ENCODE data around the gene TBC1D16.

The TBC1D16 gene

DNA sequence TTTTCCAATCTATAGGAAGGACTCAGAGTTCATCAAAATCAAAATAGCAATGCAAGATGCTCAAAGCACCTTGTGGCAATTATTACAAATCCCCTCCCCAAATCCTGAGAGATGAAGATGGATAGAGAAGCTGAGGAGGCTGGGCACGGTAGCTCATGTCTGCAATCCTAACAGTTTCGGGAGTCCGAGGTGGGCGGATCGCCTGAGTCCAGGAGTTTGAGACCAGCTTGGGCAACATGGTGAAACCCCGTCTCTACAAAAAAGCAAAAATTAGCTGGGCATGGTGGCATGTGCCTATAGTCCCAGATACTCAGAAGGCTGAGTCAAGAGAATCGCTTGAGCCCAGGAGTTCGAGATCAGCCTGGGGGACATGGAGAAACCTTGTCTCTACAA, 8.6 kb downstream of the TBC1D16 start:
- in situ Hi-C loops (cut with HindIII; ENCODE audit: low sequenced_read_pairs), result no loop called here

GRCh38 chr17:80026359-80027042, 9.2 kb downstream of the TBC1D16 start:
- in situ Hi-C loops (cut with HindIII; ENCODE audit: low sequenced_read_pairs), result no loop called here

- in situ Hi-C loops (cut with HindIII; ENCODE audit: low sequenced_read_pairs), result no loop called here
Observed at GRCh38 chr17:80025796-80026195, 9.9 kb downstream of the TBC1D16 start.

DNA sequence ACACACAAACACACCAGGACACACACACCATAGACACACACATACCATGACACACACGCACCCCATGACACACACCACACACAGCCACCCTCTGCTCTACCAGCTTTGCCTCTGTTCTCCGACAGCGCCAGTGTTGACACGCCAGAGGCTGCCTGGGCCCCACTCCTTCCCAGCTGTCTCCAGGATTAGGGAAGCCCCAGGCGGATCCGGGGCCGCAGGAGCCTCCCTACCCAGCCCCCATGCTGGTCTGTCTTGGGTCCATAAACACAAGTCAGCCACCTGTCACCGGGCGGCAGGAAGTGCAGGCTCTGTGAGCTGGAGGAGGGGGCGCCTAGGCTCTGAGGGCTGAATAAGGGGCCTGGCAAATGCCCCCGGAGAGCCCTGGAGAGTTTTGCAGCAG, 10.5 kb downstream of the TBC1D16 start:
- in situ Hi-C loops (cut with HindIII; ENCODE audit: low sequenced_read_pairs), result no loop called here

DNA sequence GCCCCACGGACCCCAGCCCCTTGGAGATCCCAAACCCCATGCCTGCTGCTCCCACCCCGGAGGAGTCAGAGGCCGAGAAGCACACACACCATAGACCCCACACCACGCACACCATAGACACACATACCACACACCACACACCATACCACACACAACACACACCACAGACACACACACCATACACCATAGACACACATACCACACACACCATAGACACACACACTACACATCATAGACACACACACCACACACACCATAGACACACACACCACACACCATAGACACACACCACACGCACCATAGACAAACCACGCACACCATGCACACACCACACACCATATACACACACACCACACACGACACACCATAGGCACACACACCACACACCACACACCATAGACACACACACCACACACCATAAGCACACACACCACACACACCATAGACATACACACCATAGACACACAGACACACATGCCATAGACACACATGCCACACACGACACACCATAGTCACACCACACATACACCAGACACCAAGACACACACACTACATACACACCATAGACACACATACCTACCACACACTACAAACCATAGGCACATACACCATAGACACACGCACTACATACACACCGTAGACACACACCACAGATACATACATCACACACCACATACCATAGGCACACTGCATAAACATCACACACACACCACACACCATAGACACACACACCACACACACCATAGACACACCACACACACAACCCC, 11.3 kb downstream of the TBC1D16 start:
- in situ Hi-C loops (cut with HindIII; ENCODE audit: low sequenced_read_pairs), result no loop called here

GRCh38 chr17:80023481-80024205, 12.0 kb downstream of the TBC1D16 start:
- in situ Hi-C loops (cut with HindIII; ENCODE audit: low sequenced_read_pairs), result no loop called here

DNA sequence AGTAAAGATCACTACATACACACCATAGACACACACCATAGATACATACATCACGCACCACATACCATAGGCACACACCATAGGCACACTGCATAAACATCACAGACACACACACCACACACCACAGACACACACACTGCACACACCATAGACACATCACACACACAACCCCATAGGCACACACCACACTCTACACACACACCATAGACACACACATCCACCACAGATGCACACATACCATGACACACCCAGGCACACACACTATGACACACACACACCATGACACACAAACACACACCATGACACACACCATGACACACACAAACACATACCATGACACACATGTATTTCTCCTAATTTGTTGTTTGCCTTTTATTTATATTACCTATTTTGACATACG, 14.1 kb downstream of the TBC1D16 start:
- in situ Hi-C loops (cut with HindIII; ENCODE audit: low sequenced_read_pairs), result no loop called here

DNA sequence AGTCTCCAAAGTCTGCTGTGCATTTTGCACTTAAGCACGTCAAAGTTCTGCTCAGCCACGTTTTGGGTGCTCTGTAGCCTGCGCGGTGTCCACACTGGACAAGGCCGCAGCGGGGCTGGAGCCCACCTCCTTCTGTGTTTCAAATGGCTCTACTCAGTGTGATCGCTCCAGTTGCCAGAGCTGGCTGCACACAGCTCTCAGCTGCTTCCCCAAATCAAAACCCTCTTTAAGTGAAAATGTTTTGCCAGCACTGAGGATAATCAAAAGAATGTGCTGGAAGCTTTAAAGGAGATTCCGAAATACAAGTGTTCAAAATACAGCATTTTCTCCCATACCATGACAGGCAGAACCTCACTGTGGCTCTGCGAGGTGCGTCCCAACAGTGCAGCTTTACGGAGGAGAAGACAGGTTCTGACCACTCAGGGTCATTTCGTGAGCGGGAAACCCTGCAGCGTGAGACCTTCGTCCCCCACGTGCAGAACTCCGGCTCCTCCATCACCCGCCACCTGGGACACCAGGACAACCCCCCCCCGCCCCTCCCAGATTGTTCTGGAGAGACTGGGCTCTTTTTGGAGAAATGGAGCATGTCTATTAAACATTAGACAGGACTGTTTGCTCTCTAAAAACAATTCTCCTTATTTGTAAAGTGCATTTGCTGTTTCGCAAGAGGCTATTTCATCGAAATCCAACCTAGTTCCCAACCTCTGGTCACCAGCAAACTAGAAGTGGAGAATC, 16.6 kb downstream of the TBC1D16 start:
- in situ Hi-C loops (cut with HindIII; ENCODE audit: low sequenced_read_pairs), result no loop called here

GRCh38 chr17:80017226-80018010, 18.3 kb downstream of the TBC1D16 start:
- in situ Hi-C loops (cut with HindIII; ENCODE audit: low sequenced_read_pairs), result no loop called here

DNA sequence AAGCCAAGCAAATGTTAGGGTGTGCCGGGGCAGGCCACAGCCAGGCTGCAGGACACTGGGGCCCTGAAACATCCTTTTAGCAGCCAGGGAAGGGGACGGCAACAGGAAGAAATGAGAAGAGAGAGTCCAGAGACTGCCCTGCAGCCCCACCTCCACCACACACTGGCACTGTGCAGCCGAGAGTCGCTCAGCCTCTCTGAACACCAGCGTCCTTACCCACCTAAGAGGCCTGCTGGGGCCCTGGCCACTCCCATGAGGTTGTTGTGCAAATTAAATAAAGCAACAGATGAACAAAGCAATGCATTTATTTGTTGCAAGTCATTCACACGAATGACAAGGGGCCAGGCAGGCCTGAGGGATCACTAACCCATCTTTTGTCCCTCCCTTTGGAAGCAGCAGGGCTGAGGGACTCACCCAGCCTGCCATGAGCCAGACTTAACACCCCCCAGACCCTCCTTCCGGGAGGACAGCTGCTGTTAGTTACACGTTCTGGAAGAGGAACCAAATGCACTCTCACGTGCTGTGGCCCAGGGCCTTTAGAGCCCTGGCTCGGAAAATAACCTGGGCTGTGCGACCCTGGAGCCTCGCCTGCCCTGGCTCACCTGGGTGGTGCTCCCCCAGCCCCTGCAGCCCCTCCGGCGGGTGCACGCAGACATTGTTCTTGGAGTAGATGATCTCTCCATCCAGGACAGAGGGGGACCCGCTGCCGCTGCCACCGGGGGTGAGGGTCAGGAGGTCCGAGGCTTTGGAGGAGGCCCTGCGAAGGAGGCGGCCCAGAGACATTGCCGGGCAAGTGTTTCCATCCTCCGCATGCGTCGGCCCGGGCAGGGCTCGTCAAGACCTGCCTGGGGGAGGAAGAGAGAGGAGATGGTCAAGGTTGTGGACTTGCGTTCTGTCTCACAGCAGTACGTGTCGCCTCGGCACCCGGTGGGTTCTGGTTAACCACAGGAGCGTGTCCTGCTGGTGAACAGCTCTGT, 22.6 kb downstream of the TBC1D16 start:
- in situ Hi-C loops (cut with HindIII; ENCODE audit: low sequenced_read_pairs), result no loop called here

GRCh38 chr17:80011989-80012555, 23.6 kb downstream of the TBC1D16 start:
- in situ Hi-C loops (cut with HindIII; ENCODE audit: low sequenced_read_pairs), result no loop called here

- in situ Hi-C loops (cut with HindIII; ENCODE audit: low sequenced_read_pairs), result no loop called here
Observed at GRCh38 chr17:80010283-80010858, 25.3 kb downstream of the TBC1D16 start.

- in situ Hi-C loops (cut with HindIII; ENCODE audit: low sequenced_read_pairs), result no loop called here
Observed at GRCh38 chr17:80009391-80010282, 26.0 kb downstream of the TBC1D16 start.

- in situ Hi-C loops (cut with HindIII; ENCODE audit: low sequenced_read_pairs), result no loop called here
Observed at GRCh38 chr17:80008848-80009247, 26.8 kb downstream of the TBC1D16 start.

DNA sequence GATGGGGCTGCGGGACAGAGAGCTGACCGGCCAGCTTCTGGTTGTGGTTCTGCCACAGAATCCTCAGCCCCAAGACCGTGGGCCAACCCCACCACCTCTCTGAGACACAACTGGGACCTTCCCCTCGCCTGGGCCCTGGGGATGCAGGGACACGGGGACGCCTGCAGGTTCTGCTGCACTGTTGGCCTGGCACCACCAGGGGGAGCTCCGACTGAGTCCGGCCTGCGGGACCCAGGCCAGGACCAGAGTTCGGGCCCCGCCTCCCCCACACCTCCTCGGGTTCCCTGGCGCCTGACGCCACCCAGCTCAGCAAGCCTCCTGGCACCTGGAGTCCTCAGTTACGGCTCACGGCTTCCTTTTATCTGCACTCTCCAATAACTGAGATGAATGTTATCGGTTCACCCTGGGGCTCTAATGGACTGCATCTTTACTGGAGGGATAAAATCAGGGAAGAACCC, 27.3 kb downstream of the TBC1D16 start:
- in situ Hi-C loops (cut with HindIII; ENCODE audit: low sequenced_read_pairs), result no loop called here

DNA sequence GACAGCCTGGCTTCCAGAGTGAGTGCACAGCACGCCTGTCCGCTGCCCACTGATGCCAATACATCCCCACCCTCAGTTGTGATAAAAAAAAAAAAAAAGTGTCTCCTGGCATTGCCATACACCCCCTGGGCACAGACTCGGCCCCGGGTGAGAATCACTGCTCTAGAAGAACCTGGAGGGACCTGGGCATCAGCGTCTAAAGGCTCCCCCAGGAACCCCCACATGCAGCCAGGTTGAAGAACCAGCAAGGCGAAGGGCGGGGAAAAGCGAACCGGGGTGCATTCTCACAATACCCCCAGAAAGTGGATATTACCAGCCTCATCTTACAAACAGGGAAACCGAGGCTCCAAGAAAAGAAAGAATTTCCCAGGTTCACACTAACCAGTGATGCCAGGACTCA, 27.7 kb downstream of the TBC1D16 start:
- in situ Hi-C loops (cut with HindIII; ENCODE audit: low sequenced_read_pairs), result no loop called here
